Measurements from ENCODE around the gene RRAS2.

DNA sequence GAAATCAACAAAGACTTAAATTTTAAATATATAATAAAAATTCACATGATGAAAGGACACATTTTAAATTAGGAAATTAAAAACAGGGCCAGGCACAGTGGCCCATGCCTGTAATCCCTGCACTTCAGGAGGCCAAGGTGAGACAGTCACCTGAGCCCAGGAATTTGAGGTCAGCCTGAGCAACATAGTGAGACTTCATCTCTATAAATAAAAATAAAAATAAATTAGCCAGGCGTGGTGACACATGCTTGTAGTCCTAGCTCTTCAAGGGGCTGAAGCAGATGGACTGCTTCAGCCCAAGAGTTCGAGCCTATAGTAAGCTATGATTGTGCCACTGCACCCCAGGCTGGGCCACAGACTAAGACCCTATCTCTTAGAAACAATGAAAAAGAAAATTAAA, 29.3 kb downstream of the RRAS2 start:
- TF ChIP-seq, protein P1, sequence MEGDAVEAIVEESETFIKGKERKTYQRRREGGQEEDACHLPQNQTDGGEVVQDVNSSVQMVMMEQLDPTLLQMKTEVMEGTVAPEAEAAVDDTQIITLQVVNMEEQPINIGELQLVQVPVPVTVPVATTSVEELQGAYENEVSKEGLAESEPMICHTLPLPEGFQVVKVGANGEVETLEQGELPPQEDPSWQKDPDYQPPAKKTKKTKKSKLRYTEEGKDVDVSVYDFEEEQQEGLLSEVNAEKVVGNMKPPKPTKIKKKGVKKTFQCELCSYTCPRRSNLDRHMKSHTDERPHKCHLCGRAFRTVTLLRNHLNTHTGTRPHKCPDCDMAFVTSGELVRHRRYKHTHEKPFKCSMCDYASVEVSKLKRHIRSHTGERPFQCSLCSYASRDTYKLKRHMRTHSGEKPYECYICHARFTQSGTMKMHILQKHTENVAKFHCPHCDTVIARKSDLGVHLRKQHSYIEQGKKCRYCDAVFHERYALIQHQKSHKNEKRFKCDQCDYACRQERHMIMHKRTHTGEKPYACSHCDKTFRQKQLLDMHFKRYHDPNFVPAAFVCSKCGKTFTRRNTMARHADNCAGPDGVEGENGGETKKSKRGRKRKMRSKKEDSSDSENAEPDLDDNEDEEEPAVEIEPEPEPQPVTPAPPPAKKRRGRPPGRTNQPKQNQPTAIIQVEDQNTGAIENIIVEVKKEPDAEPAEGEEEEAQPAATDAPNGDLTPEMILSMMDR (IDR thresholded peaks at IDR 0.05): no peak
- no peak for TF ChIP-seq RELA (CRISPR knock-in tag; IDR thresholded peaks at IDR 0.05; ENCODE audit: borderline replicate concordance)
- TF ChIP-seq ESRRA (CRISPR knock-in tag; IDR thresholded peaks at IDR 0.05; ENCODE audit: borderline replicate concordance): no peak
- TF ChIP-seq, protein P2, sequence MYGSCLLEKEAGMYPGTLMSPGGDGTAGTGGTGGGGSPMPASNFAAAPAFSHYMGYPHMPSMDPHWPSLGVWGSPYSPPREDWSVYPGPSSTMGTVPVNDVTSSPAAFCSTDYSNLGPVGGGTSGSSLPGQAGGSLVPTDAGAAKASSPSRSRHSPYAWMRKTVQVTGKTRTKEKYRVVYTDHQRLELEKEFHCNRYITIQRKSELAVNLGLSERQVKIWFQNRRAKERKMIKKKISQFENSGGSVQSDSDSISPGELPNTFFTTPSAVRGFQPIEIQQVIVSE (CRISPR knock-in tag; IDR thresholded peaks at IDR 0.05; ENCODE audit: borderline replicate concordance): no peak
- TF ChIP-seq, protein P3, sequence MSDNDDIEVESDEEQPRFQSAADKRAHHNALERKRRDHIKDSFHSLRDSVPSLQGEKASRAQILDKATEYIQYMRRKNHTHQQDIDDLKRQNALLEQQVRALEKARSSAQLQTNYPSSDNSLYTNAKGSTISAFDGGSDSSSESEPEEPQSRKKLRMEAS (CRISPR knock-in tag; IDR thresholded peaks at IDR 0.05): no peak
- no peak for TF ChIP-seq ETV6 (CRISPR knock-in tag; IDR thresholded peaks at IDR 0.05)
- TF ChIP-seq ZNF121 (CRISPR knock-in tag; IDR thresholded peaks at IDR 0.05): peak; percentile 40; the same call in 1 of the 2 replicates
- no peak for TF ChIP-seq CREB1 (CRISPR knock-in tag; IDR thresholded peaks at IDR 0.05)
- TF ChIP-seq, protein P4, sequence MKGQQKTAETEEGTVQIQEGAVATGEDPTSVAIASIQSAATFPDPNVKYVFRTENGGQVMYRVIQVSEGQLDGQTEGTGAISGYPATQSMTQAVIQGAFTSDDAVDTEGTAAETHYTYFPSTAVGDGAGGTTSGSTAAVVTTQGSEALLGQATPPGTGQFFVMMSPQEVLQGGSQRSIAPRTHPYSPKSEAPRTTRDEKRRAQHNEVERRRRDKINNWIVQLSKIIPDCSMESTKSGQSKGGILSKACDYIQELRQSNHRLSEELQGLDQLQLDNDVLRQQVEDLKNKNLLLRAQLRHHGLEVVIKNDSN (CRISPR knock-in tag; IDR thresholded peaks at IDR 0.05): no peak
- TF ChIP-seq, protein P5, sequence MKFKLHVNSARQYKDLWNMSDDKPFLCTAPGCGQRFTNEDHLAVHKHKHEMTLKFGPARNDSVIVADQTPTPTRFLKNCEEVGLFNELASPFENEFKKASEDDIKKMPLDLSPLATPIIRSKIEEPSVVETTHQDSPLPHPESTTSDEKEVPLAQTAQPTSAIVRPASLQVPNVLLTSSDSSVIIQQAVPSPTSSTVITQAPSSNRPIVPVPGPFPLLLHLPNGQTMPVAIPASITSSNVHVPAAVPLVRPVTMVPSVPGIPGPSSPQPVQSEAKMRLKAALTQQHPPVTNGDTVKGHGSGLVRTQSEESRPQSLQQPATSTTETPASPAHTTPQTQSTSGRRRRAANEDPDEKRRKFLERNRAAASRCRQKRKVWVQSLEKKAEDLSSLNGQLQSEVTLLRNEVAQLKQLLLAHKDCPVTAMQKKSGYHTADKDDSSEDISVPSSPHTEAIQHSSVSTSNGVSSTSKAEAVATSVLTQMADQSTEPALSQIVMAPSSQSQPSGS (CRISPR knock-in tag; IDR thresholded peaks at IDR 0.05; ENCODE audit: borderline replicate concordance, low read depth): no peak

All from WTC11 (cell line).